Measurements from ENCODE around the gene PSMD4.

Gene PSMD4

DNA sequence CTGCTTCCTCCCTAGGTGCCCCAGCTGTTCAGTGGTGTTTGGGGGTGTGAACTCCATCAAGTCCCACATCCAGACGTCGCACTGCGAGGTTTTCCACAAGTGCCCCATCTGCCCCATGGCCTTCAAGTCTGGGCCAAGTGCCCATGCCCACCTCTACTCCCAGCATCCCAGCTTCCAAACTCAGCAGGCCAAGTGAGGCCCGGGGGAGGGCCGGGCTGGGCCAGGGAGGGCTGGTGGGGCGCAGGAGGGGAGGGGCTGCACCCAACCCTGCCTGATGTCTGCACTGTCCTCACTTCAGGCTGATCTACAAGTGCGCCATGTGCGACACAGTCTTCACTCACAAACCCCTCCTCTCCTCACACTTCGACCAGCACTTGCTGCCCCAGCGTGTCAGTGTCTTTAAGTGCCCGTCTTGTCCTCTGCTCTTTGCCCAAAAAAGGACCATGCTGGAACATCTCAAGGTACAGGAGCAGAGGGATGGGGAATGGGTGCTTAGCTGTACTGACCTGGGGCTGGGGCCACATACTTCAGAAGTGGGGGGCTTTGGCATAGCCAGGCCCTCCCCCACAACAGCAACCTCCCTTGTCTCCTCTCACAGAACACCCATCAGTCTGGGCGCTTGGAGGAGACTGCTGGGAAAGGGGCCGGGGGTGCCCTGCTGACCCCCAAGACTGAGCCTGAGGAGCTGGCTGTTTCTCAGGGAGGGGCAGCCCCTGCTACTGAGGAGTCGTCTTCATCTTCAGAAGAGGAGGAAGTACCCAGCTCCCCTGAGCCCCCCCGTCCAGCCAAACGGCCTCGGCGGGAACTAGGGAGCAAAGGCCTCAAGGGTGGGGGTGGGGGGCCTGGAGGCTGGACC, 34.8 kb downstream of the PSMD4 start:
- no peak overlapping the region for H3K4me3 ChIP-seq (ENCODE audit: low read depth, low read length)
- TF ChIP-seq, protein P1, sequence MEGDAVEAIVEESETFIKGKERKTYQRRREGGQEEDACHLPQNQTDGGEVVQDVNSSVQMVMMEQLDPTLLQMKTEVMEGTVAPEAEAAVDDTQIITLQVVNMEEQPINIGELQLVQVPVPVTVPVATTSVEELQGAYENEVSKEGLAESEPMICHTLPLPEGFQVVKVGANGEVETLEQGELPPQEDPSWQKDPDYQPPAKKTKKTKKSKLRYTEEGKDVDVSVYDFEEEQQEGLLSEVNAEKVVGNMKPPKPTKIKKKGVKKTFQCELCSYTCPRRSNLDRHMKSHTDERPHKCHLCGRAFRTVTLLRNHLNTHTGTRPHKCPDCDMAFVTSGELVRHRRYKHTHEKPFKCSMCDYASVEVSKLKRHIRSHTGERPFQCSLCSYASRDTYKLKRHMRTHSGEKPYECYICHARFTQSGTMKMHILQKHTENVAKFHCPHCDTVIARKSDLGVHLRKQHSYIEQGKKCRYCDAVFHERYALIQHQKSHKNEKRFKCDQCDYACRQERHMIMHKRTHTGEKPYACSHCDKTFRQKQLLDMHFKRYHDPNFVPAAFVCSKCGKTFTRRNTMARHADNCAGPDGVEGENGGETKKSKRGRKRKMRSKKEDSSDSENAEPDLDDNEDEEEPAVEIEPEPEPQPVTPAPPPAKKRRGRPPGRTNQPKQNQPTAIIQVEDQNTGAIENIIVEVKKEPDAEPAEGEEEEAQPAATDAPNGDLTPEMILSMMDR (IDR thresholded peaks at IDR 0.05; ENCODE audit: borderline replicate concordance, insufficient read depth, low read depth, low read length), result no peak

- H3K4me3 ChIP-seq (ENCODE audit: low read depth, low read length), result no peak overlapping the region
- TF ChIP-seq, protein P1 (IDR thresholded peaks at IDR 0.05; ENCODE audit: borderline replicate concordance, insufficient read depth, low read depth, low read length), result no peak
Observed at GRCh38 chr1:151289991-151290708, 35.6 kb downstream of the PSMD4 start.

DNA sequence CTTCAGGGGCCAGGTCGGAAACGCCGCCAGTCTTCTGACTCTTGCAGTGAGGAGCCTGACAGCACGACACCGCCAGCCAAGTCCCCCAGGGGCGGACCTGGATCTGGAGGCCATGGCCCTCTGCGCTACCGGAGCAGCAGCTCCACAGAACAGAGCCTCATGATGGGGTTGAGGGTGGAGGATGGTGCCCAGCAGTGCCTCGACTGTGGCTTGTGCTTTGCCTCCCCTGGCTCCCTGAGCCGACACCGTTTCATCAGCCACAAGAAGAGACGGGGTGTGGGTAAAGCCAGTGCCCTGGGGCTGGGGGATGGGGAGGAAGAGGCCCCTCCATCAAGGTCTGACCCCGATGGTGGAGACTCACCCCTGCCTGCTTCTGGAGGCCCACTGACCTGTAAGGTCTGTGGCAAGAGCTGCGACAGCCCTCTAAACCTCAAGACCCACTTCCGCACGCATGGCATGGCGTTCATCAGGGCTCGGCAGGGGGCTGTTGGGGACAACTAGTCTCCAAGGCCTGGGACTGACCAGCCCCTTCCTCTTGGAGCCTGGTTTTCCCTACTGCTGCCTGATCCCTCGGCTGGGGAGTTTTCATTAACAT, 36.3 kb downstream of the PSMD4 start:
- no peak overlapping the region for H3K4me3 ChIP-seq (ENCODE audit: low read depth, low read length)
- TF ChIP-seq, protein P1 (IDR thresholded peaks at IDR 0.05; ENCODE audit: borderline replicate concordance, insufficient read depth, low read depth, low read length), result no peak

DNA sequence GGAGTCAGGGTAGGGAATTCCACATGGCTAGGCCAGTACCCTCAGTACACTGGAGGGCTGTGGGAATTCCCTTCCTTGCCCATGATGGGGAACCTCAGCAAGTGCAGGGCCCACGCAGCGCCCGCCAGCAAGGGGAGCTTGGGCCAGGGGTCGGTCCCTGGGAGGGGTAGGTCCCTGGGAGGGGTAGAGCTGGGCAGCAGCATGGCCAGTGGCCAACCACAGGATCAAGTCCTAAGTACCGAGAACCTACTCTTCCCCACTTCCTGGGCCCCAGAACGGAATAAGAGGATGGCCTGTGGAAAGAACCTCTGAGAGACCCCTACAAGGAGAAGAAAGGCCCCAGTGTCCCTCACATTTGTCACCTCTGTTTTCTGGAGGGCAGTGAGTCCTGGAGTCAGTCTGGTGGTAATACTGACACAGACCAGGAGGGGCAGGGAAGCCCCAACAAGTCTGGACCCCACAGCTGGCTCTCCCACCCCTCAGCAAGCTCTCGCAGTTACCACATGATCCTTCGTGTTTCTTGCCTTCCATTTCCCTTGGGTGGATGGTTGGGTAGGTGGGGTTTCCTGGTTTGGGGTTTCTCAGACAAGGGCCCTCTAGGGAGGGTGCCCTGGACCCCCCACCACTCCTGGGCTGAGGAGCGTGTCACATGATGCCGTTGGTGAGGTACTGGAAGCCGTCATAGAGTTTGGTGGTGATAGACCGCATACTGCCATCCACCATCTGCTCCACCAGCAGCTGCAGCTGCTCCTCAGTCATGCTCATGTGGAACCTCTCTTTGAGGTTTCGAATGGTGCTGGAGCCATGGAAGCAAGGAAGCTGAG, 37.9 kb downstream of the PSMD4 start:
- TF ChIP-seq, protein P1 (IDR thresholded peaks at IDR 0.05; ENCODE audit: borderline replicate concordance, insufficient read depth, low read depth, low read length), result 0 out of 2 replicates have a peak, but pooled peaks have one; percentile 4
- no peak overlapping the region for H3K4me3 ChIP-seq (ENCODE audit: low read depth, low read length)

DNA sequence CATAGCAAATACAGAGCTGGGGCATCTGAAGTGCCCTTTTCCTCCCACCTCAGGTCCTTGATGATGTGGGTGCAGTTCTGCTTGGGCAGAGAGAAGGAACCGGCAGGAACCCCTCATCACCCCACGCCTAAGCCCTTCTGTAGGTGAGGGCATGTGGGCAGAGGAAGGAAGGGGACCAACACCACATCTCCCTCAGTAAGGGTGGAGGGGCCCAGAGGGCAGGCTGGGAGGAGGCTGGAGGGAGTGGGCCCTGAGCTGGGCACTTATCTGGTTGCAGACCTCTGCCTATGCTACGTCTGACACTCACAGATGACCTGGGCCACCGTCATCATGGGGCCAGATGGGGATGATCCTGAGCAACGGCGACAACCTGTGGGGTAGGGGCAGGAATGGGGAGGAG, 38.6 kb downstream of the PSMD4 start:
- TF ChIP-seq, protein P1 (IDR thresholded peaks at IDR 0.05; ENCODE audit: borderline replicate concordance, insufficient read depth, low read depth, low read length), result no peak

DNA sequence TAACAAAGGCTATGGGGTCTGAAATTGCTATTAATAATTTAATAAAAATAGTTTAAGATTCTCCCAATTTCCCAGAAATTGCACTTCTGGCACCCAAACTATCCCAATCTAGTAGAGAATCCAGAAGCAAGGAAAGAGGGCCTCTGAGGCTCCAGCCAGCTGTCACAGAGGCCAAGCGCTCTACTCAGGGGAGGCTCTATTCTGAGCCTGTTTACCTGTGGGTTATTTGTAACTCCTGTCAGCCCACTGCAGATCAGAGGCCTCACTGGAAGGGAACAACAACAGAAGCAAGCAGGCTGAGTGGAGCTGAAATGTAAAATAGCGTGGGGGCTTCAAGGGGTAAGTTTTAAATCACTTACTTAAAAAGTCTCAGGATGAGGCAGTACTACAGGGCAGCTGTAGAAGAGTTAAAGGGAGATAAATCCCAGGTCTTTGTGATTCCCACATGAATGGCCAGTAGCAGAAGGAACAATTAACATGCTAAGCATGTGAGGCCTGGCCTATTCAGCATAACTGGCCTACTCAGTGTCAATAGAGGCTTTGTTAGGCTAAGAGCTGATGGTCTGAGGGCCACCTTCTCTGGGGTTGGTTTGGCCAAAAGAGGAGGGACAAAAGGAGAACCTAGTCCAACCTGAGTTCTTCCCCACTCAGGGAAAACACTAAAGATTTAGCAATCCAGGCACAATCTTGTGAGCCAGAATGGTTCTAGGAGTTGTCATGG, 40.4 kb downstream of the PSMD4 start:
- no peak overlapping the region for H3K4me3 ChIP-seq (ENCODE audit: low read depth, low read length)
- TF ChIP-seq, protein P1 (IDR thresholded peaks at IDR 0.05; ENCODE audit: borderline replicate concordance, insufficient read depth, low read depth, low read length), result no peak

More for the DNA sequence above, 38.6 kb downstream of the PSMD4 start:
- H3K4me3 ChIP-seq (ENCODE audit: low read depth, low read length), result no peak overlapping the region
